HG03469 (cell line): ENCODE data around the gene MPLKIP.
"Not testable (repeated sequence)": the region's sequence is repeated elsewhere in the genome, so short reads cannot be mapped to it uniquely, and the experiment has no call there.

Source experiments
- ATAC-seq: cut with Tn5 transposase; IDR thresholded peaks from one replicate; pipeline ENCODE4 v1.9.1; 2021; ENCODE audit warnings: mild to moderate bottlenecking, moderate library complexity, moderate number of reproducible peaks; ENCODE audit not compliant: unreplicated experiment

The MPLKIP gene

DNA sequence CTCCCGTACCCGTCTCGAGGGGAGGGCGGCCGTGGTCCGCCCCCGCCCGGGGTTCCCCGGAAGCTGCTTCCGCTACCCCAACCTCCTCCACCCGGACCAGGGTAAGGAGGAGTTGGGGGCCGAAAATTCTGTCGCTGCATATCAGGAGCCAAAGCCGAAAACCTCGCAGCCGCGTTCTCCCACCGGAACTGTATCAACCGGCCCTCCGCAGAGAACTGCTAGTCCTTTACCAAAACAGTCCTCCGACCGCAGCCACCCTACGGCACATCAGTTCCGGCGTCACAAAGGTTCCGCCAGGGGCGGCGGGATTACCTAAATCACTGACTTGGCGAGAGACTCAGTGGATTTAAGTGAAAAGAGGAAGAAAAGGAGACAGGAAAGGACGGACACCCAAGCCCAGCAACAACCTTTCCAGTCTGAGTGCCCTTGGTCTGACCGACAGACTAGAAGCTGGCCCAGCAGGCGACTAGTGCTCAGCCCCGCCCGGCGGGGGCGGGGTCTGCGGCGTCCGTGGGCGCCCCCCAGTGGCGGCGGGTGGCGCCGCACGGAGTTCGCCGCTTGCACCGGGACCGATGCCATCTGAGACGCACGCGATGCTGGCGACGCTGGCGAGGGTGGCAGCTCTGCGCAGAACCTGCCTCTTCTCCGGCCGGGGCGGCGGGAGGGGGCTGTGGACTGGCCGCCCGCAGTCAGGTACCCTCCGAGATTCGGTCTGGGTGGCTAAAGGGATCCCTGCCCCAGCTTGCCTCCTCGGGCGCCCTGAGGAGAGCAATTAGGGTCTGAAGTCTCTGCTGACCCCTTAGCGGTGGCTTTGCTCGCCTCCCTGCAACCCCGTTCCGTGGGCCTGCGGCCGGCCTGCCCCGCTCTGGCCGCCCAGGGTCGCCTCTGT lies at the start of gene MPLKIP, which contains the start of gene SUGCT:
Gene MPLKIP, minus strand, starts transcription at position 195 of the 889 bp plus-strand sequence. Its CDS starts 55 bp downstream, at position 140.
Gene SUGCT, plus strand, starts transcription at position 578 of the 889 bp plus-strand sequence.
- peak; percentile 71 for ATAC-seq

DNA sequence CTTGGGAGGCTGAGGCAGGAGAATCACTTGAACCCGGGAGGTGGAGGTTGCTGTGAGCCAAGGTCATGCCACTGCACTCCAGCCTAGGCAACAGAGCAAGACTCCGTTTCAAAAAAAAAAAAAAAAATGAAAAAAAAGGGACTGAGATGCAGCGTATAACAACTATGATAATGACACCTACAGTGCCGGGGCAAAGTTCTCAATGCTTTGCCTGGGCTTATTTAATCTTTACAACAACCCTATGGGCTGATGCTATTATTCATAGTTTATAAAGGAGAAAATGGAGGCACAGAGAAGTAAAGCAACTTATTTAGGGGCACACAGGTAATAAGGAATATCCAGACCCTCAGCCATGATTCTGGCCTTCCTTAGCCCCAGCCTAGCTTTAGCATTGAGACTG lies 48.0 kb upstream of the MPLKIP start:
- no peak for ATAC-seq

DNA sequence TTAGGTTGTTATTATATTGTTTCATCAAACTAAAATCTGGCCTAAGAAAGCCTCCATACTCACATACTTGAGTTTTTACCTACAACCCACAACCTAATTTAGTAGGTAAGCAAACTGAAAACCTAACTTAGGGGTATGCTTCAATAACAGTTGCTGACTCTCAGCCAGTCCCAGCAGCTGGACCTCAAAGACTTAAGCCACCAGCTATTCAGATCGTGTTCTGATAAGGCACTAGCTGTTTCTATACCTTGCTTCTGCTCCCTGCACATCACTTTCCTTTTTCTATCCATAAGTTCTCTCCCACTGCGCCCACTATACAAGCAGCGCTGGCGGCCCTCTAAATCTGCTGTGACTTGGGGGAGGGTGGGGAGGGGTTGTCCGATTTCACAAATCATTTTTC lies 42.6 kb upstream of the MPLKIP start:
- ATAC-seq = no peak

DNA sequence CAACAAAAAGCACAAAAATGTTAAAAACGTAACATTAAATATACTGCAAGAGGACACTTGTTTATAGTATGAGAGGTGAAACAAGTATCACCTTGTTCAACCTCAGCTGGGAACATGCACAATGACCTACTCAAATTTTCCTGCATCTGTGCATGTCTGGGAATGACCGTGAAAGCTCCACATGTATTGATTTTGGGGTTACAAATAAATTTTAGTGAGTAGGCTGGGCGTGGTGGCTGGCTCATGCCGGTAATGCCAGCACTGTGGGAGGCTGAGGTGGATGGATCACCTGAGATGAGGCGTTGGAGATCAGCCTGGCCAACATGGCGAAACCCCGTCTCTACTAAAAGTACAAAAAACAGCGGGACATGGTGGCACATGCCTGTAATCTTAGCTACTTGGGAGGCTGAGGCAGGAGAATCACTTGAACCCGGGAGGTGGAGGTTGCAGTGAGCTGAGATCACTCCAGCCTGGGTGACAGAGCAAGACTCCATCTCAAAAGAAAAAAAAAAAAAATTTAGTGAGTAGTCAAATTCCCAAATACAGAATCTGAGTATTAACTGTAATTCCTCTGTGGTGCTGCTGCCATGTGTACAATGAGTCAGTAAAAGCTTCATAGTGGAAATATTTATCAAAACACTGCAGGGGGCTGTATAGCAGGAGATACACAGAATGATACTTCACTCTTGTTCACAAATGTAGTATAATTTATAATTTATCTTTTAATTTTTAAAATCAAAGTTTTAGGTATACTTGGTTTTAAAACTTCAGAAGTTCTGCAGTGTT lies 41.5 kb upstream of the MPLKIP start:
- no peak for ATAC-seq

DNA sequence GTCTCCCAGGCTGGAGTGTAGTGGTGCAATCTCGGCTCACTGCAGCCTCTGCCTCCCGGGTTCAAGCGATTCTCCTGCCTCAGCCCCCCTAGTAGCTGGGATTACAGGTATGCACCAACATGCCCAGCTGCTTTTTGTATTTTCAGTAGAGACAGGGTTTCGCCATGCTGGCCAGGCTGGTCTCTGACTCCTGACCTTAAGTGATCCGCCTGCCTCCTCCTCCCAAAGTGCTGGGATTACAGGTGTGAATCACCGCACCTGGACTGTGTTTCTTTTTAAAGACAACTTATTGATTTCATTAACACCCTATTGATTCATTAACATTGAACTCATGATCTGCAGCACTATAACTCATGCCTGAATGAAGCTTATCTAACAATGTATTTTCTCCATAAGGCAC lies 40.8 kb upstream of the MPLKIP start:
- not testable (repeated sequence) for ATAC-seq

DNA sequence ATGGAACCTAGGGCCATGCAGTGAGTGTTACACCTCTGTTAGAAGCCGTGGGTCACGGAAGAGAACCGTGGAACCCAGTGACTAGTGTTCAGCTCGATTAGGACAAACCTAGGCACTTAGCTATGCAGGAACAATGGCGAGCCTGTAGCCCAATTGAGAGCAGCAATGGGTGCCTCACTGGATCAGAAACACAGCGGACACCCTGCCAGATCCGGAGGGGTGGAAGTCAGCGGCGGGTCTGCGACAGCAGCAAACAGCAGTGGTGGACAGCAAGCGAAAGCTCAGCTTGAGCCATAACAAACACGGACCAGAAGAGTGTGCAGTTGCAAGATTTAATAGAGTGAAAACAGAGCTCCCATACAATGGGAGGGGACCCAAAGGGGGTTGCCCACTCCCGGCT lies 38.7 kb upstream of the MPLKIP start:
- ATAC-seq = not testable (repeated sequence)

- ATAC-seq = not testable (repeated sequence)
Observed at GRCh38 chr7:40168266-40168665, 33.8 kb upstream of the MPLKIP start.

DNA sequence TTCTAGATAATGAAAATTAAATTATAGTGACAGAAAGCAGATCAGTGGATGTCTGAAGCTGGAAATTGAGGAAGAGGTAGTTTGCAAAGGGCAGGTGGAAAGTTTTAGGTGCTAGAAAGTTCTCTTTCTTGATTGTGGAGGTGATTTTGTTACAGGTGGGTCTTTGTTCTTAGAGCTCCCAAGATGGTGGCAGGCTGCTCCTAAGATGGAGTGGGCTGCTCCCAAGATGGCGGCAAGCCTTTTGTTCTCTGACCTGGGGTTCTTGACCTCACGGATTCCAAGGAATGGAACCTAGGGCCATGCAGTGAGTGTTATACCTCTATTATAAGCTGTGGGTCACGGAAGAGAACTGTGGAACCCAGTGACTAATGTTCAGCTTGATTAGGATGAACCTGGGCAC lies 32.9 kb upstream of the MPLKIP start:
- no peak for ATAC-seq

DNA sequence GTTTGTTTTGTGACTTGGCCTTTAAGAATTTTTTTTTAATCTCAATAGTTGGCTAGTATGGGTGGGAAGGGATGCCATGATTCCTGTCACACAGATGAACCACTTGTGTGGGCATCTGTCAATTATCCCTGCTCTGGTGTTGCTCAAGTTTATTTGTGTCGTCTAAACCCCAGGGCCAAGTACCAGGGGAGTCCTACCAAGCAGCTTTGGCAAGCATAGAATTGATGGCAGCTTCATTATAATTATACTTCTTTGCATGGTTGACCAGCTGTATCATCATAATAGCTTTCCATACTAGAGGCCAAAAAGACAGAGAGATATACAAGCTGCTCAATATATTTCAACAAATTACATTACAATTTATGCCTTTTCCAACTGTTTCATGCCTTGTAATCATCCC lies 30.8 kb upstream of the MPLKIP start:
- no peak for ATAC-seq

DNA sequence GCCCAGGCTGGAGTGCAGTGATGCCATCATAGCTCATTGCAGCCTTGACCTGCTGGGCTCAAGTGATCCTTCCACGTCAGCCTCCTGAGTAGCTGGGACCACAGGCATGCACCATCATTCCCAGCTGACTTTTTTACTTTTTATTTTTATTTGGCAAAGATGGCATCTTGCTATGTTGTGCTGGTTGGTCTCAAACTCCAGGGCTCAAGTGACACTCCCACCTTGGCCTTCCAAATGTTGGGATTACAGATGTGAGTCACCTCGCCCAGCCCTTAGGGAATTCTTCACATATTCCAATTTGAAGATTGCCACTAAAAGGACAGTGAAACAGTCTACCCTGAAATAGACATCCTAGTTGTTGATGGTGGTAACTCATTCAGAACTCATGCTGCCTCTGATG lies 28.1 kb upstream of the MPLKIP start:
- ATAC-seq = no peak

DNA sequence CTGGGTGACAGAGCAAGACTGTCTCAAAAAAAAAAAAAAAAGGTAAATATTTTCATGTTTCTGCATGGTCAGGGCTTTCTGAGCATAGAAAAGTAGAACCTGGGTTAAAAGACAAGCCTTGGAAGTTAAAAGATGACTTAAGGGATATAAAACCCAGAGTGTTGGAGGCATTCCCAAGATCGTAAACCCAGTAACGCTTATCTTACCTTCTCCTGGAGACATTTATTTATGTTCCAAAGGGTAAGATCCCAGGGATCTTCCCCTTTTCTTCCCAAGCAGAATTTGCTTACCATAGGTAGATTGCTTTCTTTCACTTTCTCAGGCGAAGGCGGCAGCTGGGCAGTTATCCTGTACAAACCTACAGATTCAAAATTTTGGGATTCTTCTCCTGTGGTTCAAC lies 22.6 kb upstream of the MPLKIP start:
- ATAC-seq = no peak

DNA sequence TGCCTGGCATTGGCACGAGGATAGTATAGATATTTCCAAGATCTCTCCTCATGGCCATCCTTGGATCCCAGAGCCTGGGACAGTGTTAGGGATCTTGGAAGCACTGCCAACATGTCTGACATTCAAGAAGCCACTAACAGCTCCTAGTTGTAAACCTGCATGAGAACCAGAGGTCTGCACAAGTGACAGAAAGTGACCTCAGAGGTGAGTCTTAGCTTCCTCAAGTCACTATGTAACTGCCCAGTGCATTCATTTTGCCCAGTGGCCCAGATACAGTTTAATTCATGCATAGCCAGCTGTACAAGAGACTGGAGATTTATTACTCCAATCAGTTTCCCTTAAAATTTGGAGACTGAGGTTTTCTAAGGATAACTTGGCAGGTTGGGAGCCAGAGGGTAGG lies 17.1 kb upstream of the MPLKIP start:
- ATAC-seq = no peak

- no peak for ATAC-seq
Observed at GRCh38 chr7:40148671-40149070, 14.2 kb upstream of the MPLKIP start.

- ATAC-seq = not testable (repeated sequence)
Observed at GRCh38 chr7:40148247-40148580, 13.8 kb upstream of the MPLKIP start.

DNA sequence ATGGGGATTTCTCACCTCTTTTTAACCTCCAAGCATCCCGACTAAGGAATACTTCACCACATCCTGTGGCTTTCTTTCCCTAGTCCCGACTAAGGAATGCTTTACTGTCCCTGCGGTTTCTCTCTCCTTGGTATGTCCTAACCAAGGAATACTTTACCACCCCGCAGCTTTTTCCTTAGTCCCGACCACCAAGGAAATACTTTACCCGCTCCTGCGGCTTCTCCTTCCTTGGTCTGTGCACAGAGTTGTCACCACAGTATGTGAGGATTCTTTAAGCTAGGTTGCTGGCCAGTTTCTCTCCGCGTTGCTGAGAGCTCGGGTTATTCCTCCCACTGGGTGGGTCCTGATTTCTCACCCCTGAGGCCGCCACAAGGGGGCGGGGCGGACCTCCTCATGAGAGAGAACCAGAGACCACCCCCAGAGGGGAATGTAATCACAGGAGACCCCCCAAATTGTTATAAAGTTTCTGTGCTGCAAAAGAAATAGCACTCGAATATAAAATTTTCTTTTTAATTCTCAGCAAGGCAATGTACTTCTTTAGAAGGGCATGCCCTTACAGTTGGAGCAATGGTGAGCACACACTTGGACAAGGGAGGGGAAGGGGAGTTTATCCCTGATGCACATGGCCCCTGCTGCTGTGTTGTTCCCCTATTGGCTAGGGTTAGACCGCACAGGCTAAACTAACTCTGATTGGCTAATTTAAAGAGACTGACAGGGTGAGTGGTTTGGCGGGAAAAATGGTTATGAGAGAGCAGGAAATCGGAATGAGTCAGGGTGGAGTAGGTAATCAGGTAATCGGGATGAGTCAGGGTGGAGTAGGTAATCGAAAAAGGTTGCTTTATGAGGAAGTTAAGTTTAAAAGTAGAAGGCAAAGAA lies 13.2 kb upstream of the MPLKIP start:
- ATAC-seq = no peak

DNA sequence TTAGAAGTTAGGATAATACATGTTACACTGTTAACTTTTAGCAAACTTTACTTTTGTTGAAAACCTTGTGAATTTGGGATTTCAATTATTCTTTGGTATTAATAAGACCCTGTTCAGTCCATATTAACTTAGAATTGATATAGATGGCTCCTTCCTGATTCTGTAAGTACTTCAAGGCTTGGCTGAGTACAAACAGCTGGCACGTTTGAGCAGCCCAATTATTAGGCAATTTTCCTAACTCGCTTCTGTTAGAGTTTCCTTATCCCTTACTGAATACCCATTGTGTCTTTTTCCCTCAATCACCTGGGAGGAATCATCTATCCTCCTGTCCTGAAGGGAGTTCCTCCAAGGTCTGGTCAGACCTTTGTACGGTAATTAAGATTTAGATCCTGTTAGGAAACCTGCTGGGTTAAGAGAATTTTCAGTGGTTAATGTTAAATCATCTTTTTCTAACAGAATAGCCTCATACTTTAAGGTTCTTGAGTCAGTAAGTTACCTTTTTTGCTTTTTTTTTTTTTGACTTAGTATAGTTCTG lies 11.2 kb upstream of the MPLKIP start:
- ATAC-seq = not testable (repeated sequence)

GRCh38 chr7:40141916-40142315 lies 7.5 kb upstream of the MPLKIP start:
- not testable (repeated sequence) for ATAC-seq

GRCh38 chr7:40139891-40140290 lies 5.5 kb upstream of the MPLKIP start:
- ATAC-seq = not testable (repeated sequence)

GRCh38 chr7:40138973-40139372 lies 4.6 kb upstream of the MPLKIP start:
- no peak for ATAC-seq

- ATAC-seq = no peak
Observed at GRCh38 chr7:40137563-40137962, 3.1 kb upstream of the MPLKIP start.

DNA sequence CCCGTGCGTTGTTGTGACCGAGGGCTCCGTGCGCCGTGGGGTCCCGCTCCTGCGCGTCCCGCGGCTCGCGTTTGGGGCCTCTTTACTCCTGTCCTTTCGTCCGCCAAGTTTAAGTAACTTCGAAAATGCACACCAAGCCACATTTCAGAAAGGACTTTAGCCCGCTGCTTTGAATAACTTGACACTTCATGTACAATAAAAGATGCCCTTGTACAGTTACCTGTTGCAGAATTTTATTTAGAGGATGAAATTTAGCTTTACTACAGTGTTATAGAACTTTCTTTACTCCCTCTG lies 842 bp upstream of the MPLKIP start:
- ATAC-seq = no peak
